NCI-H69 (cell line): Measurements from ENCODE around the gene VTI1A.
"Not testable (repeated sequence)": the region's sequence is repeated elsewhere in the genome, so short reads cannot be mapped to it uniquely, and the experiment has no call there.

Experiments
- DNase-seq: peaks from one replicate; lab custom pipeline; 2025; lab: John Stamatoyannopoulos, UW

Gene VTI1A

GRCh38 chr10:112454910-112455779 lies 8.1 kb downstream of the VTI1A start:
- no peak for DNase-seq

- no peak for DNase-seq
These were observed 9.5 kb downstream of the VTI1A start for GRCh38 chr10:112456533-112456932.

DNA sequence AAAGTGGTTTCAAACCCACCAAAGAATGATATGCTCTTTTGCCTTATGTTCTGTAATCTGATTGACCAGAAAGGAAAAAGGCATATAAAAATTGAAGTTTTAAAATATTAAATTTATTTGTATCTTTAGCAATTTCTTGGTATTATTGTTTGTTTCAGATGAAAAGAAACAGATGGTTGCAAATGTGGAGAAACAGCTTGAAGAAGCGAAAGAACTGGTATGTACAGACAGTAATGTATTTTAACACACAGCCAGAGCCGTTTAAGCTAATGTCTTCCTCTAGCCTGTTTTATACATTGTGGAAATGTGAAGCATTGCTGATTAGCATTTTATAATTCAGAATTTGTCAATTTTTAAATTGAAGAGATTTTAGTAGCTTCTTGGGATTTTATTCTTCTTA lies 13.4 kb downstream of the VTI1A start:
- no peak for DNase-seq

GRCh38 chr10:112461029-112461887 lies 14.2 kb downstream of the VTI1A start:
- DNase-seq = no peak

DNA sequence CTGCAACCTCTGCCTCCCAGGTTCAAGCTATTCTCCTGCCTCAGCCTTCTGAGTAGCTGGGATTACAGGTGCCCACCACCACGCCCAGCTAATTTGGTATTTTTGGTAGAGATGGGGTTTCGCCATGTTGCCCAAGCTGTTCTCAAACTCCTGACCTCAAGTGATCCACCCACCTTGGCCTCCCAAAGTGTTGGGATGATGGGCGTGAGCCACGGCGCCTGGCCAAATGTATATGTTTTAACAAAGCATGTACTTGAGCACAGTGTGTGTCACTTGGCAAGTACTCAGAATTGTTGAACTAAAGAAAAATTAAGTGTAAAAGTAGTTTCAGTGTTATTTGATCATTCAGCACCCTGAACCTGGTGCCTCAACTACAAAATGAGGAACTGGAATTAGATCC lies 17.1 kb downstream of the VTI1A start:
- DNase-seq = not testable (repeated sequence)

DNA sequence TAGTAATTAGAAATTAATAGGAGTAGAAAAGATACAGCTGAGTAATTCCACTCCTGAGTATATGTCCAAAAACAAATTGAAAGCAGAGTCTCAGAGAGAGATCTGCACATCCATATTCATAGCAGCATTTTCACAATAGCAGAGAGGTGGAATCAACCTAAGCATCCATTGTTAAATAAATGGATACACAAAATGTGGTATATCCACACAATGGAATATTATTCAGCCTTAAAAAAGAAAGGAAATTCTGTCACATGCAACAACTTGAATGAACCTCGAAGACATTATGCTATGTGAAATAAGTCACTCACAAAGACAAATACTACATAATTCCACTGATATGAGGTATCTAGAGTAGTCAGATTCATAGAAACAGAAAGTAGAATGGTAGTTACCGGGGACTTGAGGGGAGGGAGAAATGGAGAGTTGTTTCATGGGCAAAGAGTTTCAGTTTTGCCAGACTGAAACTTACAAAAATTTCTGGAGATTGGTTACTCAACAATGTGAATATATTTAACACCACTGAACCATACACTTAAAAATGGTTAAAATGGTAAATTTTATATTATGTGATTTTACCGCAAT lies 18.4 kb downstream of the VTI1A start:
- no peak for DNase-seq

- no peak for DNase-seq
These were observed 19.8 kb downstream of the VTI1A start for GRCh38 chr10:112466802-112467201.

GRCh38 chr10:112467541-112468075 lies 20.6 kb downstream of the VTI1A start:
- no peak for DNase-seq

- peak; percentile 33 for DNase-seq
These were observed 25.0 kb downstream of the VTI1A start for GRCh38 chr10:112471878-112472487.

GRCh38 chr10:112475575-112476218 lies 28.7 kb downstream of the VTI1A start:
- no peak for DNase-seq

DNA sequence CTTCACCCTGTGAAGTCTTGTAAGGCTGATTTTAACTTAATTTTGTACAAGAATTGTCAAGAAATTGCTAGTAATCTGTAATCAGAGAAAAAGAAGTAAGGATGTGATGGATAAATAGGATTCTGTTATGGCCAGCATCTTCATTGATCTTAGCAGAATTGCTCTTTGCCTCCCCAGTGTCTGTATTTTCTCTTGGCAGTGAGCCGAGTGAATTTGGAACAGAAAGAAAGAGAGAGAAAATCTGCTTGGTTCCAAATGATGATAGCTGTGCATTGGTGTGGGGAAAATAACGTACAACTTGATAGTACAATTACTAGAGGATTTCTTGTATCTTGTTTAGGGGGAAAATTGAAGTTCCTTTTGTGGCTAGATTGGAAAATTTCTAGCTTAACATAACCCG lies 34.6 kb downstream of the VTI1A start:
- DNase-seq = no peak

- DNase-seq = no peak
These were observed 37.4 kb downstream of the VTI1A start for GRCh38 chr10:112484399-112484798.

DNA sequence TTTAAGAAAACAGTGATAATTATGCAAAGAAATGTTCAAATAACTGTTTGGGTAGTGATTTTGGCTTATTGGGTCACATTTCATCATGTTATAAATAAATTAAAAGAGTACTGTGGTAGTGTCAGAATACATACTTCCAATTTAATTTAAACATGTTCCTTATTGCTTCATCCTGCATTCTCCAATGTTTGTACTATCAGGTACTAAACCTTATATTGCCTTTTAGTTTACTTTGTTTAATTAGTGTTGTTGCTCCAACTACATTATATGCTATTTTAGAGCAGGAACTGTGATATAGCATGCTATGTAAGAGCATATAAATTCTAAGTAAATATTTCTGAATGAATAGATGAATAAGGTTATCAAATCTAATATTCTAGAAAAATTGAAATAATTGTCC lies 40.9 kb downstream of the VTI1A start:
- DNase-seq = no peak

DNA sequence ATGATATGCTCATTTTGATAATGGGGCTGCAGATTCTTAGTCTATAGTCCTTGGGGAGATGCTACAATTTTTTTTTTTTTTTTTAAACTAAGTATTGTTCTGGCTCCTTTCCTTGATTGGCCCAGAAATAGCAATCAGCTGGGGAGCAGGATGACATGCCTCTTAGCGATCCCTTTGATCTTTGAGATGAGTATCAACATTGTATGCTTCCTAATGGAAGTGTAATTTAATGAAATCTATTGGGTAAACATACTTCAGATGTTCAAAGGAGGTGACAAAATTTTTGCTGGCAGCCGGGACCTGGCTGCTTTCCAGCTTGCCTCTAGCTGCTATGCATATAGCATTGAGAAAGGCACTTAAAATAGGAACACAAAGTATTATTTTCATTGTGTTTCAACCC lies 43.5 kb downstream of the VTI1A start:
- DNase-seq = peak; percentile 90

DNA sequence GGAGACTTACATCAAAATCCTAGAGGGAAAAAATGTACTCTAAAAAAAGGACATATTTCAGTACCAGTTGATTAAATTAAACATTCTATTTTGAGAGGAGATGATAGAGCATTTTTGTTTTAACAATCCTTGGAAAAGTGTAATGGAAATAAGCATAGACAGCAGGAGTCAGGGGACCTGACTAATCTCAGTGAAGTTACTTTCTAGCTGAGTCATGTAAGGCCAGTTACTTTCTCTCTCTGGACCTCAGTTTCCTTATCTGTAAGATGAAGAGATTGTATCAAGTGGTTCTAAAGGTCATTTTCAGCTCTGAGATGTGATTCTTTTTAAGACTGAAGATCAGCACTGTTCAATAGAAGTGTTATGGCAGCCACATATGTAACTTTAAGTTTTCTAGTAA lies 44.1 kb downstream of the VTI1A start:
- no peak for DNase-seq

GRCh38 chr10:112492736-112493135 lies 45.7 kb downstream of the VTI1A start:
- DNase-seq = no peak

GRCh38 chr10:112497347-112497950 lies 50.4 kb downstream of the VTI1A start:
- DNase-seq = no peak

DNA sequence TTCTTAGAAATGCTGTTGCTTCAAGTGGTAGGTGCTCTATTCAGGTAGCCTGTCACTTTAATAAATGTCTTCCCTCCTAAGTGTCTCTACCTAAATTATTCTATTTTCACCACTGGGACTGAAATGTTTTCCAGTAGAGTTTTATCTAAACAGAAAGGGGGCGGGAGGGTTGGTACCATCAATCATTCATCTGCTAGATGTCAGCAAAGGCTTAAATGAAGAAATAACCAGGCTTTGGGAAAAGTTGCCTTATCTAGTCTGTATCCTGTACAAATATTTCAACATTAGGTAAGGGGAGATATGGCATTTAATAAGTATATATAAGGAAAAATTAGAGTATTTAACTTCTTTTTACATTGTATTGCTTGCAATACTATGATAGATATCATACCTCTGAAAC lies 51.8 kb downstream of the VTI1A start:
- no peak for DNase-seq

DNA sequence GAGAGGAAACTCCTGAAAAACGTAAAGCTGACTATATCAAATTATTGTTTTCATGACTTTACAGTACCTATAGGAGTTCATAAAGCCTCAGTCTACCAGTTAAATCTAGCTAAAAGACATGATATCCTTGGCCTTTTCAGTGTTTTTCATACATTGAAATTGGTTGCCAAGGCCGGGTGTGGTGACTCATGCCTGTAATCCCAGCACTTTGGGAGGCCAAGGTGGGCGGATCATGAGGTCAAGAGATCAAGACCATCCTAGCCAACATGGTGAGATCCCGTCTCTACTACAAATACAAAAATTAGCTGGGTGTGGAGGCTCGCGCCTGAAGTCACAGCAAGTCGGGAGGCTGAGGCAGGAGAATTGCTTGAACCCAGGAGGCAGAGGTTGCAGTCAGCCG lies 53.0 kb downstream of the VTI1A start:
- not testable (repeated sequence) for DNase-seq

DNA sequence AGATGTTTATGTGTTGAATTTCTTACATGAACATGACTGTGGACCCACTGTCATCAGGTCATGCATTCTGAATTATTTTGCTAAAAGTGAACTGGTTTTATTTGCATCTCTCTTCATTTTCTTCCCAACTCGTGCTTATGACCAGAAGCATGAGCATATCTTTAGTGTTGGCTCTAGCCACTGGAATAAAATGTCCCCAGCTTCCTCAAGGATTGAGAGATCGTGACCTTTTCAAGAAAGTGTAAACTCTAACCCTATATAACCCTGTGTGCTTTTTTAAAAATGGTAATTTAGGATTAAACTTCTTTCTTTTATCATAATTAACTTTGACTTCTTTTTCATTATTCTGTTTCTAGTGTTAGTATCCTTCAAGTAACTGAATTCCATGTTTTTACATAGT lies 55.5 kb downstream of the VTI1A start:
- no peak for DNase-seq

DNA sequence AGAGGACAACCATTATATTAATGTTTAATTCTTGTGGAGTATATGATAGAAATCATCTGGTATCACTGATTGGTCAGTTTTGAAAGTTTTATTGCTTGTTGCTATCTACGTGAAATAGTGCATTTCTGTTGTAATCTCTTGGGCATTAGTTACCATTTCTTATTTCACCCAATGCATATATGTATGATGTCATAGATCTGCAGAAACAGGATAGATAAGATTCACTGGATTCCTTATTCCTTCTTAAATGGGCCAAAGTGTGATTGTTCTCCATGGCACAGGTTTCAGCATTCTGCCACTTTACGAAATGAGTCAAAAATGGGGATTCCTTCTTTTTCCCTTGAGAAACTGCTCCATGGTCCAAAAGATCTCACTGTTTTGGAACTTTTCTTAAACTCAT lies 56.6 kb downstream of the VTI1A start:
- DNase-seq = no peak
